ENCODE measurements around the gene CORO2A. TPM values are rescaled to one million over a fixed set of nuclear protein-coding genes. Genes with fewer than 3 reads are reported as not detected.

Gene CORO2A
- total and polyA plus RNA-seq, 10 of the 15 experiments (the other 5 are each of a cell fraction or from before 2014, with no cell fraction given) = 1.0 to 5.3 (median 3.5) TPM

GRCh38 chr9:98175762-98176161 is 16.7 kb downstream of the CORO2A start:
- ATAC-seq = no peak
- no peaks in the 10 kb centered on the region for H3K27me3 ChIP-seq (replicated peaks in 1 of 2; ENCODE audit: control insufficient read depth in 2 of 2, insufficient read depth in 2 of 2, low read length in 1 of 2)
- intact Hi-C loops (cut with micrococcal nuclease; ENCODE audit: unreplicated experiment) = no loop called here
- ChIA-PET POLR2A (no interaction called here), SMC1A (ENCODE audit: uncharacterized antibody, unreplicated experiment) (no interaction called here), RAD21 (ENCODE audit: unreplicated experiment) (no interaction called here), CTCF (interaction anchor here (0.8 kb wide), 1 partner anchor 50 kb away, joined by 3 read pairs; no protein-coding TSS in a partner anchor)
- WGBS (ENCODE audit: insufficient coverage, insufficient replicate concordance, low lambda C conversion rate, missing lambda C conversion rate) = 91% methylated on average over 3 of the region's 3 CpGs
- no peaks in the 10 kb centered on the region for H3K79me2 ChIP-seq (ENCODE audit: control insufficient read depth, insufficient read depth, low read length)
- H3K36me3 ChIP-seq (ENCODE audit: control insufficient read depth in 2 of 2, insufficient read depth in 2 of 2, low read length in 1 of 2) = no peaks in the 10 kb centered on the region
- TF ChIP-seq BCL11A (IDR thresholded peaks at IDR 0.05; ENCODE audit: low read depth, low read length) (no peak), ZBTB11 (CRISPR knock-in tag; IDR thresholded peaks at IDR 0.05) (no peak), NRF1 (conservative IDR thresholded peaks at IDR 0.05; ENCODE audit: low read depth, low read length) (no peak), SPI1 (IDR thresholded peaks at IDR 0.05; ENCODE audit: borderline replicate concordance, insufficient read depth, low read depth, low read length) (no peak), RB1 (IDR thresholded peaks at IDR 0.05; ENCODE audit: borderline replicate concordance) (no peak), NFXL1 (IDR thresholded peaks at IDR 0.05; ENCODE audit: borderline replicate concordance) (no peak), CBX5 (IDR thresholded peaks at IDR 0.05; ENCODE audit: low read depth) (no peak), SIN3A (IDR thresholded peaks at IDR 0.05; ENCODE audit: low read depth, low read length) (no peak), SMAD5 (IDR thresholded peaks at IDR 0.05; ENCODE audit: low read depth) (no peak), SMARCA5 (IDR thresholded peaks at IDR 0.05) (no peak), ATF3 (IDR thresholded peaks at IDR 0.05; ENCODE audit: borderline replicate concordance, extremely low read depth, low read depth, low read length) (no peak), TARDBP (IDR thresholded peaks at IDR 0.05; ENCODE audit: borderline replicate concordance) (no peak), GABPA (IDR thresholded peaks at IDR 0.05; ENCODE audit: low read depth) (no peak), CHD1 (IDR thresholded peaks at IDR 0.05; ENCODE audit: low read depth, low read length) (no peak), MAX (IDR thresholded peaks at IDR 0.05; ENCODE audit: low read depth, low read length) (no peak), ZBTB33 (IDR thresholded peaks at IDR 0.05) (no peak), TBL1XR1 (IDR thresholded peaks at IDR 0.05; ENCODE audit: low read depth, low read length) (no peak)
- H3K9ac ChIP-seq (ENCODE audit: control insufficient read depth, insufficient read depth, low read length) = no peak overlapping the region
- no peak overlapping the region for H3K4me2 ChIP-seq (ENCODE audit: control insufficient read depth, insufficient read depth)
- in situ Hi-C loops (cut with MboI) = no loop called here
- no peak overlapping the region for H2AFZ ChIP-seq (ENCODE audit: control insufficient read depth, low read depth, low read length)
- no peak for FAIRE-seq
- H3K4me3 ChIP-seq = no peak overlapping the region
- BruUV-seq (replicated peaks) = no TSS peak
- H4K20me1 ChIP-seq (ENCODE audit: control insufficient read depth, insufficient read depth) = no peaks in the 10 kb centered on the region
- H3K9me3 ChIP-seq (replicated peaks; ENCODE audit: control insufficient read depth, insufficient read depth, low read length) = no peaks in the 10 kb centered on the region
- H3K27ac ChIP-seq (ENCODE audit: control insufficient read depth, insufficient read depth) = no peak overlapping the region
- H3K4me1 ChIP-seq (ENCODE audit: control insufficient read depth, insufficient read depth, low read length) = no peaks in the 10 kb centered on the region
- no peak for DNase-seq (ENCODE audit: low read depth, low spot score)
